NCI-H1694 treated with DMSO at 0.1 percent for 48 hours (cell line): ENCODE data around the gene FAXDC2.
"Not testable (repeated sequence)": the region's sequence is repeated elsewhere in the genome, so short reads cannot be mapped to it uniquely, and the experiment has no call there.

ENCODE experiments used
- DNase-seq: peaks from one replicate; lab custom pipeline; 2025; lab: John Stamatoyannopoulos, UW

The FAXDC2 gene

GRCh38 chr5:154830596-154830995 is 19.8 kb downstream of the FAXDC2 start:
- DNase-seq: no peak

- DNase-seq: no peak
Measured at GRCh38 chr5:154830219-154830595, 20.2 kb downstream of the FAXDC2 start.

GRCh38 chr5:154829589-154830218 is 20.7 kb downstream of the FAXDC2 start:
- DNase-seq: no peak

GRCh38 chr5:154829181-154829588 is 21.2 kb downstream of the FAXDC2 start:
- no peak for DNase-seq

- DNase-seq: no peak
Measured at GRCh38 chr5:154824070-154824469, 26.3 kb downstream of the FAXDC2 start.

- no peak for DNase-seq
Measured at GRCh38 chr5:154823605-154824004, 26.8 kb downstream of the FAXDC2 start.

- DNase-seq: not testable (repeated sequence)
Measured at GRCh38 chr5:154822896-154823295, 27.5 kb downstream of the FAXDC2 start.

GRCh38 chr5:154820383-154820782 is 30.0 kb downstream of the FAXDC2 start:
- no peak for DNase-seq

- no peak for DNase-seq
Measured at GRCh38 chr5:154819546-154819945, 30.9 kb downstream of the FAXDC2 start.

GRCh38 chr5:154818471-154819116 is 31.8 kb downstream of the FAXDC2 start:
- no peak for DNase-seq

GRCh38 chr5:154817815-154818214 is 32.6 kb downstream of the FAXDC2 start:
- DNase-seq: no peak

- DNase-seq: no peak
Measured at GRCh38 chr5:154816891-154817492, 33.4 kb downstream of the FAXDC2 start.

GRCh38 chr5:154815684-154816247 is 34.6 kb downstream of the FAXDC2 start:
- DNase-seq: no peak

GRCh38 chr5:154815025-154815424 is 35.4 kb downstream of the FAXDC2 start:
- no peak for DNase-seq

- no peak for DNase-seq
Measured at GRCh38 chr5:154813736-154814135, 36.7 kb downstream of the FAXDC2 start.

GRCh38 chr5:154813158-154813557 is 37.2 kb downstream of the FAXDC2 start:
- no peak for DNase-seq

GRCh38 chr5:154811653-154812465 is 38.5 kb downstream of the FAXDC2 start:
- peak; percentile 48 for DNase-seq

- no peak for DNase-seq
Measured at GRCh38 chr5:154811239-154811638, 39.2 kb downstream of the FAXDC2 start.

- DNase-seq: no peak
Measured at GRCh38 chr5:154806176-154806575, 44.2 kb downstream of the FAXDC2 start.

GRCh38 chr5:154802050-154802449 is 48.4 kb downstream of the FAXDC2 start:
- no peak for DNase-seq

GRCh38 chr5:154801083-154801482 is 49.3 kb downstream of the FAXDC2 start:
- no peak for DNase-seq

- no peak for DNase-seq
Measured at GRCh38 chr5:154800582-154800981, 49.8 kb downstream of the FAXDC2 start.
